ENCODE results near the gene NPAT. TPM values are rescaled to one million over a fixed set of nuclear protein-coding genes. Genes with fewer than 3 reads are reported as not detected.
A peak's percentile ranks its signal among the peaks of the same experiment; 100 is the strongest.

The NPAT gene
- total and polyA plus RNA-seq, 2 of the 13 experiments (the other 11 are each of a cell fraction or from before 2014, with no cell fraction given) = 4.4 to 11.2 TPM

- TF ChIP-seq CENPT (CRISPR knock-in tag; IDR thresholded peaks at IDR 0.05; ENCODE audit: low read depth) (no peak), ZNF232 (CRISPR knock-in tag; IDR thresholded peaks at IDR 0.05; ENCODE audit: borderline replicate concordance) (no peak), ZNF33B (CRISPR knock-in tag; IDR thresholded peaks at IDR 0.05) (no peak), U2AF1 (optimal IDR thresholded peaks at IDR 0.05; ENCODE audit: low read depth, low read length) (no peak), SAFB2 (CRISPR knock-in tag; IDR thresholded peaks at IDR 0.05; ENCODE audit: borderline replicate concordance, low read depth) (no peak), FOXO1 (CRISPR knock-in tag; IDR thresholded peaks at IDR 0.05) (no peak), GFI1 (CRISPR knock-in tag; IDR thresholded peaks at IDR 0.05; ENCODE audit: borderline replicate concordance) (no peak), BCLAF1 (IDR thresholded peaks at IDR 0.05) (no peak)
Measured at GRCh38 chr11:108203075-108203474, 19.4 kb downstream of the NPAT start (continued).

- Histone ChIP-seq H3K79me2 (ENCODE audit: insufficient read depth, low read length) (no peaks in the 10 kb centered on the region), H3K4me2 (ENCODE audit: low read depth, low read length) (no peak overlapping the region), H3K9ac (ENCODE audit: insufficient read depth, low read depth, low read length) (no peak overlapping the region), H3K27me3 (ENCODE audit: control insufficient read depth in 1 of 2, insufficient read depth in 2 of 2, low read length in 2 of 2) (no peaks in the 10 kb centered on the region), H3K4me3 (replicated peaks in 1 of 3; ENCODE audit: insufficient read depth in 1 of 3, low read depth in 2 of 3, low read length in 3 of 3) (no peak overlapping the region), H4K20me1 (ENCODE audit: insufficient read depth, low read length) (no peaks in the 10 kb centered on the region), H3K9me3 (ENCODE audit: low read length) (no peaks in the 10 kb centered on the region), H2AFZ (ENCODE audit: low read length) (no peak overlapping the region), H3K36me3 (replicated peaks in 1 of 2; ENCODE audit: control insufficient read depth in 1 of 2, insufficient read depth in 2 of 2, low read length in 2 of 2) (peaks cover 7 to 34% of the 10 kb centered on the region in 2 experiments), H3K4me1 (ENCODE audit: insufficient read depth, low read length) (peaks cover 11% of the 10 kb centered on the region), H3K27ac (ENCODE audit: extremely low read length, insufficient read depth, low read length) (no peak overlapping the region)
- in situ Hi-C loops (cut with HindIII; ENCODE audit: extremely low pct_ligation_motif_present, low pct_unique_long_range_greater_than_20kb) (no loop called here), intact Hi-C loops (cut with micrococcal nuclease; ENCODE audit: unreplicated experiment) (no loop called here)
- no peak for FAIRE-seq
- DNase-seq (ENCODE audit: low spot score) = no peak
- WGBS (ENCODE audit: low lambda C conversion rate) = 96% methylated on average over 12 of the region's 12 CpGs
- no TSS peak for BruUV-seq (replicated peaks)
- ATAC-seq = no peak; the same call in 2 of the 3 replicates
- CTCF ChIA-PET (ENCODE audit: low intra/inter-chr PET ratio, low total read pairs) = no interaction called here
- POLR2A ChIA-PET = no interaction called here
- no peak for TF ChIP-seq PATZ1 (CRISPR knock-in tag; IDR thresholded peaks at IDR 0.05)
- peak; percentile 45 to 50 for TF ChIP-seq MAFK (conservative IDR thresholded peaks at IDR 0.05 in 1 of 2, IDR thresholded peaks at IDR 0.05 in 1 of 2; ENCODE audit: low read length in 2 of 2)
- no peak for TF ChIP-seq MAZ (IDR thresholded peaks at IDR 0.05; ENCODE audit: borderline replicate concordance, low read depth, low read length)
- TF ChIP-seq MAZ (CRISPR knock-in tag; IDR thresholded peaks at IDR 0.05; ENCODE audit: low read depth) = no peak
- no peak for TF ChIP-seq ZNF44 (CRISPR knock-in tag; IDR thresholded peaks at IDR 0.05)
- no peak for TF ChIP-seq ZNF558 (CRISPR knock-in tag; IDR thresholded peaks at IDR 0.05; ENCODE audit: borderline replicate concordance)
- TF ChIP-seq ZNF362 (CRISPR knock-in tag; IDR thresholded peaks at IDR 0.05; ENCODE audit: borderline replicate concordance) = no peak
- TF ChIP-seq MAFF (IDR thresholded peaks at IDR 0.05; ENCODE audit: low read depth, low read length) = peak; percentile 62
- TF ChIP-seq ZNF766 (CRISPR knock-in tag; IDR thresholded peaks at IDR 0.05; ENCODE audit: borderline replicate concordance) = no peak
Measured at GRCh38 chr11:108199446-108200321, 22.8 kb downstream of the NPAT start.

Measured in HepG2 (cell line).